ENCODE data around the gene BDNF. TPM values are rescaled to one million over a fixed set of nuclear protein-coding genes. Genes with fewer than 3 reads are reported as not detected.

Gene BDNF
- total RNA-seq, 4 donors from 2014 or later, result 0.14 to 0.64 TPM; not detected in 2

- no peak overlapping the region for H3K27ac ChIP-seq
- TF ChIP-seq EP300 (IDR thresholded peaks at IDR 0.05; ENCODE audit: low read depth), result no peak
- intact Hi-C loops (cut with DNase I; ENCODE audit: low total_unique reads), result no loop called here
These were observed 94.8 kb downstream of the BDNF start for GRCh38 chr11:27605422-27605821.

More at GRCh38 chr11:27605422-27605821, 94.8 kb downstream of the BDNF start:
- no peaks in the 10 kb centered on the region for H3K4me1 ChIP-seq
- in situ Hi-C loops (cut with MboI; ENCODE audit: low pct_ligation_motif_present in 1 of 4, low pct_unique_long_range_greater_than_20kb in 1 of 4, low sequenced_read_pairs in 3 of 4), result loop anchor here in 1 of 4 donors (25.0 kb wide), 1 partner anchor 107 kb away; the partner anchor contains the start of gene BDNF
- no peak overlapping the region for H3K4me3 ChIP-seq
- no peaks in the 10 kb centered on the region for H3K27me3 ChIP-seq
- no peak for DNase-seq
- H3K36me3 ChIP-seq, result no peaks in the 10 kb centered on the region
- H3K9me3 ChIP-seq, result no peaks in the 10 kb centered on the region

Other genes with a start within 250 kb of the BDNF start
- gene LGR4, start 227.7 kb downstream of the BDNF start, total RNA-seq, result 100 to 1,000 TPM in 3 of 4 donors, 10 to 100 TPM in 1; 28.7 to 165 (median 120) TPM
- gene LIN7C, start 193.7 kb downstream of the BDNF start, total RNA-seq, result 10 to 100 TPM; 23.1 to 49.2 (median 32.4) TPM